Measurements from ENCODE around the gene PIP5K1A. TPM values are rescaled to one million over a fixed set of nuclear protein-coding genes. Genes with fewer than 3 reads are reported as not detected.
A peak's percentile ranks its signal among the peaks of the same experiment; 100 is the strongest.

Gene PIP5K1A
- total RNA-seq, 1 experiment from 2014 or later = 88.6 TPM

GRCh38 chr1:151284013-151284577, 85.7 kb downstream of the PIP5K1A start:
- peaks cover 4% of the 10 kb centered on the region for H3K36me3 ChIP-seq (ENCODE audit: control insufficient read depth, insufficient read depth, low read length)
- peaks cover 56% of the 10 kb centered on the region for H3K36me3 Mint-ChIP-seq (ENCODE audit: insufficient read depth, unreplicated experiment)
- BruUV-seq (replicated peaks) = no TSS peak
- H3K9me3 Mint-ChIP-seq (ENCODE audit: unreplicated experiment) = no peaks in the 10 kb centered on the region
- H3K27me3 Mint-ChIP-seq (ENCODE audit: insufficient read depth, unreplicated experiment) = no peaks in the 10 kb centered on the region
- ChIA-PET CTCF (no interaction called here), POLR2A (no interaction called here)
- H3K4me1 Mint-ChIP-seq (ENCODE audit: low read depth, unreplicated experiment) = peaks cover 6% of the 10 kb centered on the region
- intact Hi-C loops (cut with micrococcal nuclease; ENCODE audit: unreplicated experiment) = loop anchor here (5.0 kb wide), 2 partner anchors 63 to 228 kb away; partner anchors contain the start of genes CGN and RFX5
- H3K4me3 Mint-ChIP-seq (ENCODE audit: unreplicated experiment) = peak overlapping the region; percentile 88
- no peaks in the 10 kb centered on the region for H3K9me3 ChIP-seq
- H3K27ac Mint-ChIP-seq (ENCODE audit: unreplicated experiment) = peak overlapping the region; percentile 53
- 0 out of 2 replicates have a peak, but pooled peaks cover 4% of the 10 kb centered on the region for H3K4me1 ChIP-seq
- H3K4me3 ChIP-seq (ENCODE audit: low read depth, low read length) = no peak overlapping the region
- no peak for DNase-seq
- no peak for TF ChIP-seq CTCF (IDR thresholded peaks at IDR 0.05; ENCODE audit: insufficient read depth in 1 of 2, low read depth in 1 of 2, low read length in 1 of 2, severe bottlenecking in 1 of 2, unreplicated experiment in 1 of 2)
- H3K27me3 ChIP-seq (replicated peaks; ENCODE audit: control insufficient read depth, insufficient read depth, low read length) = no peaks in the 10 kb centered on the region

GRCh38 chr1:151286619-151287340, 88.4 kb downstream of the PIP5K1A start:
- no TSS peak for BruUV-seq (replicated peaks)
- peaks cover 71% of the 10 kb centered on the region for H3K36me3 Mint-ChIP-seq (ENCODE audit: insufficient read depth, unreplicated experiment)
- POLR2A ChIA-PET = no interaction called here

GRCh38 chr1:151287341-151287699, 89.0 kb downstream of the PIP5K1A start:
- no peaks in the 10 kb centered on the region for H3K9me3 Mint-ChIP-seq (ENCODE audit: unreplicated experiment)
- Histone ChIP-seq H3K9me3 (no peaks in the 10 kb centered on the region), H3K4me1 (0 out of 2 replicates have a peak, but pooled peaks cover 4% of the 10 kb centered on the region), H3K27me3 (replicated peaks; ENCODE audit: control insufficient read depth, insufficient read depth, low read length) (no peaks in the 10 kb centered on the region), H3K36me3 (ENCODE audit: control insufficient read depth, insufficient read depth, low read length) (peaks cover 6% of the 10 kb centered on the region), H3K4me3 (ENCODE audit: low read depth, low read length) (no peak overlapping the region)
- no peak overlapping the region for H3K27ac Mint-ChIP-seq (ENCODE audit: unreplicated experiment)
- no peaks in the 10 kb centered on the region for H3K27me3 Mint-ChIP-seq (ENCODE audit: insufficient read depth, unreplicated experiment)
- ChIA-PET CTCF (no interaction called here), POLR2A (no interaction called here)
- H3K4me1 Mint-ChIP-seq (ENCODE audit: low read depth, unreplicated experiment) = peaks cover 6% of the 10 kb centered on the region
- no peak for DNase-seq
- no peak for TF ChIP-seq CTCF (IDR thresholded peaks at IDR 0.05; ENCODE audit: insufficient read depth in 1 of 2, low read depth in 1 of 2, low read length in 1 of 2, severe bottlenecking in 1 of 2, unreplicated experiment in 1 of 2)
- H3K36me3 Mint-ChIP-seq (ENCODE audit: insufficient read depth, unreplicated experiment) = peaks cover 72% of the 10 kb centered on the region
- intact Hi-C loops (cut with micrococcal nuclease; ENCODE audit: unreplicated experiment) = no loop called here
- H3K4me3 Mint-ChIP-seq (ENCODE audit: unreplicated experiment) = no peak overlapping the region
- BruUV-seq (replicated peaks) = no TSS peak

More at GRCh38 chr1:151286619-151287340, 88.4 kb downstream of the PIP5K1A start:
- peaks cover 6% of the 10 kb centered on the region for H3K36me3 ChIP-seq (ENCODE audit: control insufficient read depth, insufficient read depth, low read length)
- no peaks in the 10 kb centered on the region for H3K9me3 ChIP-seq
- Mint-ChIP-seq H3K4me1 (ENCODE audit: low read depth, unreplicated experiment) (peaks cover 6% of the 10 kb centered on the region), H3K4me3 (ENCODE audit: unreplicated experiment) (no peak overlapping the region), H3K9me3 (ENCODE audit: unreplicated experiment) (no peaks in the 10 kb centered on the region), H3K27ac (ENCODE audit: unreplicated experiment) (no peak overlapping the region), H3K27me3 (ENCODE audit: insufficient read depth, unreplicated experiment) (no peaks in the 10 kb centered on the region)
- no peak for DNase-seq
- H3K27me3 ChIP-seq (replicated peaks; ENCODE audit: control insufficient read depth, insufficient read depth, low read length) = no peaks in the 10 kb centered on the region
- no peak for TF ChIP-seq CTCF (IDR thresholded peaks at IDR 0.05; ENCODE audit: insufficient read depth in 1 of 2, low read depth in 1 of 2, low read length in 1 of 2, severe bottlenecking in 1 of 2, unreplicated experiment in 1 of 2)
- H3K4me3 ChIP-seq (ENCODE audit: low read depth, low read length) = no peak overlapping the region
- H3K4me1 ChIP-seq = 0 out of 2 replicates have a peak, but pooled peaks cover 4% of the 10 kb centered on the region
- intact Hi-C loops (cut with micrococcal nuclease; ENCODE audit: unreplicated experiment) = no loop called here
- CTCF ChIA-PET = no interaction called here

Data from Caco-2 (cell line).